K562 (cell line): Measurements from ENCODE around the gene SLC38A2. TPM values are rescaled to one million over a fixed set of nuclear protein-coding genes. Genes with fewer than 3 reads are reported as not detected.

Experiments used
- MGA ChIP-seq: fragments of 450-650 bp; IDR thresholded peaks from 2 replicates; pipeline ENCODE4 v1.6.1; 2016; ENCODE audit warnings: mild to moderate bottlenecking, moderate library complexity
- USF2 ChIP-seq: sonication (generic); formaldehyde crosslinking; IDR thresholded peaks from 2 replicates; pipeline ENCODE4 v1.5.0; 2020; ENCODE audit warnings: missing genetic modification reagents
- ZKSCAN8 ChIP-seq: fragments of 200-800 bp; sonication (Bioruptor generic); IDR thresholded peaks from 2 replicates; pipeline ENCODE4 v1.6.1; 2016; ENCODE audit warnings: missing genetic modification characterization, missing compliant biosample characterization
- polyA plus RNA-seq, 8 experiments: library from polyadenylated mRNA; depleted of rRNA in 4 of 8; stranded (reverse) in 5 of 8; unstranded in 3 of 8; fragments of >200 nt; fragmentation: Nextera tagmentation in 2 of 8; fragmentation: Illumina TruSeq in 1 of 8; extraction: Ambion mirVana in 2 of 8; extraction: Trizol in 1 of 8; gene quantifications; 2 replicates each; pipeline versions ENCODE4 v1.2.1 to v1.2.3, GENCODE V29; 2011 to 2014; ENCODE audit warnings: inconsistent platforms in 1 of 8, missing spikeins in 1 of 8
- total RNA-seq, 7 experiments: library from RNA; depleted of rRNA in 6 of 7; stranded (reverse); fragments of >200 nt in 6 of 7; fragmentation: Illumina TruSeq in 2 of 7; extraction: Trizol in 2 of 7; gene quantifications; 2 replicates each; pipeline versions ENCODE4 v1.2.1 to v1.2.3, GENCODE V29; 2011 to 2021; ENCODE audit warnings: low replicate concordance in 1 of 7
- TF ChIP-seq, protein P1 (sequence below): IDR thresholded peaks from 2 replicates; pipeline ENCODE4 v1.6.1; 2011; ENCODE audit not compliant: insufficient read length; ENCODE audit errors: extremely low read depth

The SLC38A2 gene
- total and polyA plus RNA-seq, 9 of the 15 experiments (the other 6 are each of a cell fraction or from before 2014, with no cell fraction given) = 98.7 to 292 (median 143) TPM

GRCh38 chr12:46414591-46415268 is 42.2 kb upstream of the SLC38A2 start (continued):
- TF ChIP-seq, protein P1, sequence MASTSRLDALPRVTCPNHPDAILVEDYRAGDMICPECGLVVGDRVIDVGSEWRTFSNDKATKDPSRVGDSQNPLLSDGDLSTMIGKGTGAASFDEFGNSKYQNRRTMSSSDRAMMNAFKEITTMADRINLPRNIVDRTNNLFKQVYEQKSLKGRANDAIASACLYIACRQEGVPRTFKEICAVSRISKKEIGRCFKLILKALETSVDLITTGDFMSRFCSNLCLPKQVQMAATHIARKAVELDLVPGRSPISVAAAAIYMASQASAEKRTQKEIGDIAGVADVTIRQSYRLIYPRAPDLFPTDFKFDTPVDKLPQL = no peak
- TF ChIP-seq MGA (no peak), ZKSCAN8 (CRISPR knock-in tag) (no peak), USF2 (CRISPR knock-in tag) (no peak)
